Activated T-cell treated with anti-CD3 and anti-CD28 coated beads, Interleukin-2, amount 50 U/mL, for 1 hour (primary cell): ENCODE results near the gene CUX1.
"Not testable (repeated sequence)": the region's sequence is repeated elsewhere in the genome, so short reads cannot be mapped to it uniquely, and the experiment has no call there.

Experiments used
- DNase-seq: peaks from one replicate; pipeline ENCODE4 v3.0.0-alpha.2; 2020

The CUX1 gene

DNA sequence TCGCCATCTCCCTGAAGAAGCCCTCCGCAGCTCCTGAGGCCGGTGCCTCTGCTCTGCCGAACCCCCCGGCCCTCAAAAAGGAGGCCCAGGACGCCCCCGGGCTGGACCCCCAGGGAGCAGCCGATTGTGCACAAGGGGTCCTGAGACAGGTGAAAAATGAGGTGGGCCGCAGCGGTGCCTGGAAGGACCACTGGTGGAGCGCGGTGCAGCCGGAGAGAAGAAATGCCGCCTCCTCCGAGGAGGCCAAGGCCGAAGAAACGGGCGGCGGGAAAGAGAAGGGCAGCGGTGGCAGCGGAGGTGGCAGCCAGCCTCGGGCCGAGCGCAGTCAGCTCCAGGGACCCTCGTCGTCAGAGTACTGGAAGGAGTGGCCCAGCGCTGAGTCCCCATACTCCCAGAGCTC lies 384.1 kb downstream of the CUX1 start:
- DNase-seq: no peak

DNA sequence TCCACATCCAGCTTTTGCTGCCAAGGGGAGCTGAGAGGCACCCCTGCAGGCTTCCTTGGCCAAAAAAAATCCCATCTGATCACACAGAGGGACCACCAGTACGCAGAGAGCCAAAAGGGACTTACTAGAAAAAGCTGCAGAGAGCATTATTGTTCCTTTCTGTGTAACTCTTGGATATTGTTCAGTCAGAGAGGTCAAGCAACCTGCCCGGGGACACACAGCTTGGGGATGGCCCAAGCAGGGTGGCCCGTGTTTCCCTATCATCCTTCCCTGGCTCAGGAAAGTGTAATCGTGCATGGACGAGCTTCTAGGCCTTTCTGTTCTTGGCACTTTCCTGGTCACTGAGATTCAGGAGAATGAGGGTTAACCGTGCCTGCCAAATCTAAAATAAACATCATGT lies 385.1 kb downstream of the CUX1 start:
- no peak for DNase-seq

DNA sequence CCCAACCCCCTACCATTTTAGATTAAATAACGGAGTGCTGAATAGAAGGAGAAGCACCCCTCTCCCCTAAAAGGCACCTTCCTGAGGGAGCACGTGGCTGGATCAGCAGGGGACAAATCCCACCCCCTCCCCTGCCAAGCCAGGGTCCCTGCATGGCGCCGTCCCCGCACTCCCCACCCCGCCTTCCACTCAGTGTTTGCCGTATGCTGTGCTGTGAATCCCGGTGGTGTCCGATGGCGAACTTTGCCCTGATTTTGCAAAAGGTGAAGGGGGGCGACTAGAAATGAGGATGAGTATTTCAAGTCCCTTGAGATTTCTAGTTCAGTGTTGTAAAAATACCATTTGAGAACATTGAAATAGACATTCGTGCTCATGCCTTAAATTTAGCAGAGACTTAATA lies 385.8 kb downstream of the CUX1 start:
- DNase-seq: no peak

DNA sequence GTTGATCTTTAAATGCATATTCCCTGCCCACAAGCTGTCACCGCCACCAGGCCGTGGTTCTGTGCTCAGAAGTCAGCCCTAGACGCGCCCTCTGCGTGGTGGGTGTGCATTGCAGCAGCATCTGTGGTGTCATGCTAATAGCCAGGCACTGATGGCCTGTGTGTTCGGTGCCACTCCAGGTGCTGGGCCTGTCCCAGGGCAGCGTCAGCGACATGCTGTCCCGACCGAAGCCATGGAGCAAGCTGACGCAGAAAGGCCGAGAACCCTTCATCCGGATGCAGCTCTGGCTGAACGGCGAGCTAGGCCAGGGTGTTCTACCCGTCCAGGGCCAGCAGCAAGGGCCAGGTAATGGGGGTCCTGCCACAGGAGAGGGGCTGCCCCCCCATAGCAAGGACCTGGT lies 386.8 kb downstream of the CUX1 start:
- no peak for DNase-seq

DNA sequence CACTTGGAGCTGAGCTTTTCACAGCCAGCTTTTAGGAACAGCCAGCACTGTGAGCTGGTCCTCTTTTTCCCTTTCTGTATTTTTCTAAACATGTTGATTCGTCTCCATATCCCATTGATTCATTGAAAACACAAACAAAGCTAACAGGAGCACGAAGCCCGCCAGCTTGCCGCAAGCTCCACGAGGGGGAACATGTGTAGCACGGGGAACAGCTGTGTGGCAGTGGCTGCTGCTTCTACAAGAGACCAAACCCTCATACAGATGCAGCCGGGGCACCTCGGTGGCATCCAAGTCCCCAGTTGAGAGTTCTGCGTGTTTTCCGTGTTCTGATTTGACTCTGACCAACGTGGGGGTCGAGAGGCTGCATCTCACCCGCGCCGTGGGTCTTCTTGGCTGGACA lies 388.5 kb downstream of the CUX1 start:
- DNase-seq: no peak

DNA sequence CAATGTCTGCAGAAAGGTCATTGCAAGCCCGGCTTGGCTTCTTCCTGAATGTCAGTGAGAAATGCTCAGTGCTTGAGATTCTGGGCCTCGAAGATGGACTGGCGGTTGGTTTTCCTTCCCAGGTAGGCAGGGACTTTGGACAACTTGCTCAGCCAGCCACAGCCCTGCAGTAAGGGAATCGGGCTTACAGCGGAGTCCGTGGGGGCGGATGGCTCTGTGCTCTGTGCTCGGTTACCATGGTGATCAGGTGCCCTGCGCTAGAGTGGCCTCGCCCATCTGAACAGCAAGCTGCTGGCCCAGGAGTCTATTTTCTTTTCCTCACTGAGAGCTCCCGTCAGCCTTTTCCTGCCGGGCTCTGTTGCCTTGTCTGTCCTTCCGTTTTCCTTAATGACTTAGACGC lies 391.4 kb downstream of the CUX1 start:
- DNase-seq: no peak

DNA sequence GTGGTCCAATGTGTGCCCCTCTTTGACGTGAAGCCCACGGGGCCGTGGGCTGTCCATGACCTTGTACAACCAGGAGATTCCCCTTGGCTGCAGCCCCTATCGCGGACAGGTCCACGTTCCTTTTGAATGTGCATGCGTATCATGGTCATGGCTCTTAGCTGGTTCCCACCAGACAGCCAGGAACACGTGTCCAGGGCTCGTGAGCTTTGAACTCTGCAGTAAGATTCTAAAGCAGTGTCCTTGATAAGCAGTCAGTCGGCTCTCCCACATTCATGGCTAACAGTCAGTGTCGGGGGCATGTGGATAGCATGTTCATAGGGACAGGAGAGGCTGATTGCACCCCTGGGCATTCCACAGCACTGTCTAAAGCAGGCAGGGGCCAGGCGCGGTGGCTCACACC lies 393.4 kb downstream of the CUX1 start:
- DNase-seq: no peak

DNA sequence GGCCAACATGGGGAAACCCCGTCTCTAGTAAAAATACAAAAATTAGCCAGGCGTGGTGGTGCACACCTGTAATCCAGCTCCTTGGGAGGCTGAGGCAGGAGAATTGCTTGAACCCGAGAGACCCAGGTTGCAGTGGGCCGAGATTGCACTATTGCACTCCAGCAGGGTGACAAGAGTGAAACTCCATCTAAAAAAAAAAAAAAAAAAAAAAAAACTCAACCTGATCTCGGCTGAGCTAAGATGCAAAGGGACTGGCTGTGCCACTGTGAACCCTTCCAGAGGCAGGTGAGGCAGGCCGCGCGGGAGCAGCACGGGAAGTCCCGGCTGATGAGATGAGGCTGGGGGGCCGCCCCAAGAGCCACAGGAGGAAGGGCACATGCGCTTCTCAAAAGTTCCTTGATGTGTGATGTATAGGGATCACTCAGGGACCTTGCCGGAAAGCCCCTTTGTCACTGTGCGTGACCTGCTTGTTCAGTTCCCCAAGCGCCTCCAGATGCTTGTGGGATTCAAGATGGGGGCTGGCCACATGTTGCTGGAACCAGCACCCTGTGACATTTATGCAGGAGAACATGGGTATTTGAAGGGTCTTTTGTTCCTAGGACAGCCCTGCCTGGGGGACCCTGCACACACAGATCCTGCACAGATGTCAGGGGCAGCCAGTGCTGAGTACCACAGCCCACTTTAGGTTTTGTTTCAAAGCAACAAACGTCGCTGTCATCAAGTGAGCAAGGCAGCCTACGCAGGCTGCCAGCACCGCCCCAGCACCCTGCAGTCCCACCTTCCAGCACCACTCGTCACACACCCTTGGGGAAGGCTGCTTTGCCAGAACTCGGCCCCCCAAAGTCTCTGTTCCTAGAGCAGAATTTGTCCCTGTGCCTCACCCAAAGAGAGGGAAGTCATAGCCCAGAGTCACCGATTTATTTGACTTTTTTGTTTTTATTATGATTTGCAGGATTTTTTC lies 394.4 kb downstream of the CUX1 start:
- no peak for DNase-seq

DNA sequence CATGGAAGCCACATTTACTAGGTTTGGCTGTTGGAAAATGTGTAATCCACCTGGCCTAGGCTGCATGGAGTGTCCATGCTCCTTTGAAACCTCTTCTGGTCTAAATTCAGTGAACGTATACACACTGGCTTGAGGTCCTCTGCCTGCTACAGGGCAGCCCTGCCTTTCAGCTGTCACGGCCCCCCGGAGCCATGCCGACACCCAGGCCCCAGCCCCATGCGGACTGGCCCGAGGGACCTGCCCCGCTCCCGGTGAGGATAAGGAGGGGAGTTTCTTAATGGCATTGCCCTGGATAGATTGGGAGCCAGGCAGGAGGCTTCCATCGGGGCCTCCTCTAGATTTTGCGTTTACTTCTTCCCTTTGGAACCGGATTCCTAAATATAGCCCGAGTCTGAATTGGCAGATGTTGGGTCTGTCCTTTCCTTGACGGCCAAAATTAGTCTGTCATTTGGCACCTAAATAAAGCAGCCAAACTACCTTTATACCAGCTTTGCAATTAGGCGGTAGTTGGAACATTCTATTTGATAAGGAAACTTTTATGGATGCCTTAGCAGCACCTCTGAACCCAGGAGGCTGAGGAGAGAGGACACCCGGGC lies 397.1 kb downstream of the CUX1 start:
- no peak for DNase-seq

DNA sequence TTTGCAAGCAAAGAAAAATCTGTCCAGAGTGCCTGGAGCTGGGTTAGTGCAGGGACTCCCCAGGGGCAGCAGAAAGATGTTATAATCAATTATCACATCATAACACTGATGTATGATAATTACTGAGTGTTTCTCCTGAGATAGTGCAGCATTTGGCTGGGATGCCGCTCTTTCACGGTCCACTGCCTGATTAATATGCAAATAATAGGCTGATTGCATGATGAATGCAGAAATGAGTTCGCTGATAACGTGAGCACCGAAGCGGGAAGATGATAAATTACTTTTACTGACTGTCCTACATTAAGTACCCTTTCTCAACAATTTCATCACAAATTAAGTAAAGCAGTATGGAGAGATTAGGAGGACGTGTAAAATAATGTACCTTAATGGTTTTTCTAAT lies 397.8 kb downstream of the CUX1 start:
- no peak for DNase-seq

DNA sequence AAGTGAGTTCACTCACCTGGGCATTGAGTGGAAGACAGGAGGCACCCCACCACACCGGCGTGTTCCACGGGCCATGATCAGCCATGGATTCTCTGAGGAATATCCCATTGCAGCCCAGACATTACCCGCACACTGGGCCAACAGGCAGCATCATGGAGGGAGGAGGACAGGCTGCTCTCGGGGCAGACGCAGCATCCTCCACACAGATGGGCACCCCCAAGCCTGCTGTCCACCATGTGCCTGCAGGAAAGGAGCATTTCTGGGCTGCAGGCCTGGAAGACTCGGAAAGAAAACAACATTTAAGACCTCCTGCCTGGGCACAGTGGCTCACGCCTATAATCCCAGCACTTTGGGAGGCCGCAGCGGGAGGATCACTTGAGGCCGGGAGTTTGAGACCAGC lies 398.3 kb downstream of the CUX1 start:
- DNase-seq: no peak

DNA sequence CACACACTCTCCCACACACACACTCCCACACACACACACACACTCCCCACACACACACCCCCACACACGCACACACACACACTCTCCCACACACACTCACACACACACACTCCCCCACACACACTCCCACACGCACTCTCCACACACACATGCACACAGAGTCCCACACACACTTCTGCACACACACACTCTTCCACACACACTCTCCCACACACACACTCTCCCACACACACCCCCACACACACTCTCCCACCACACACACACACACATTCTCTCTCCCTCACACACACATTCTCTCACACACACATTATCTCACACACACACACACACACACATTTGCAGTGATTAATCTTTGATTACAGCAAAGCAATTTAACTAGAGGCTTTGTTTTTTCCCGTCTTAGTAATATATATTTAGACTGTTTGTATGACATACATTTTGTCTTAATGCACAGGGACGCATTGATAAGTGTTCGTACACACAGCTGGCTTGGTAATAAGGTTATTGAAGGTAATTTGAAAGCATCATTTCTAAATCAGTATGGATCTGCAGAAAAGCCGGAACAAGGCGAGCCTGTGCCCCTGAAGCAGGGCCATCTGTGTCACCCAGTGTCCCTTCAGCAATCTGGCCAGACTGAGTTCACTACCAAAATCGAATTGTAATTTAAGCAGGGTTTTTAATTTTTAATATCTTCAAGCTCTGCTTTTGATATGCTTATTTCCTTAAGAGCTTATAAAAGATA lies 399.3 kb downstream of the CUX1 start:
- DNase-seq: no peak

DNA sequence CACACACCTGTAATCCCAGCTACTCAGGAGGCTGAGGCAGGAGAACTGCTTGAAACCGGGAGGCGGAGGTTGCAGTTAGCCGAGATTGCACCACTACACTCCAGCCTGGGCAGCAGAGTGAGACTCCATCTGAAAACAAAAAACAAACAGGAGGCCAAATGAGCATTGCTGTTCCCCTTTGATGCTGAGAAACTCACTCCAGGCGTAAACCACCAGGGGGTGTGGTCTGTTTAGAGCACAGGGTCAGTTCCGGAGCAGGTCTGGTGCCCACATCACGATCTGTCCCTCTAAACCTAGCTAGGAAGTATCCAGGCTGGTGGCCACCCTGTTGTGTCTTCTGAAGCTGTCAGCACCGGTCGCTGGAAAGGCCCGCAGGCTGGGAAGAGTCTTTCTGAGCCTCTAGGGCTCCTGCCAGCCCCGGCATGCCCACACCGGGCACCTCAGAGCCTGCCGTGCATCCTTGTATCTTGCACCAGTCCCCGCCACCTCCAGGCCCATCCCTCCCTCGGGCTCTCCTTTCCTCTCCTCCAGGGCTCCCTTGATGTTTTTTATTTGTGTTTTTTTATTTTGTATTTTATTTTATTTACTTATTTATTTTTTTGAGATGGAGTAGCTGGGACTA lies 402.9 kb downstream of the CUX1 start:
- DNase-seq: no peak

DNA sequence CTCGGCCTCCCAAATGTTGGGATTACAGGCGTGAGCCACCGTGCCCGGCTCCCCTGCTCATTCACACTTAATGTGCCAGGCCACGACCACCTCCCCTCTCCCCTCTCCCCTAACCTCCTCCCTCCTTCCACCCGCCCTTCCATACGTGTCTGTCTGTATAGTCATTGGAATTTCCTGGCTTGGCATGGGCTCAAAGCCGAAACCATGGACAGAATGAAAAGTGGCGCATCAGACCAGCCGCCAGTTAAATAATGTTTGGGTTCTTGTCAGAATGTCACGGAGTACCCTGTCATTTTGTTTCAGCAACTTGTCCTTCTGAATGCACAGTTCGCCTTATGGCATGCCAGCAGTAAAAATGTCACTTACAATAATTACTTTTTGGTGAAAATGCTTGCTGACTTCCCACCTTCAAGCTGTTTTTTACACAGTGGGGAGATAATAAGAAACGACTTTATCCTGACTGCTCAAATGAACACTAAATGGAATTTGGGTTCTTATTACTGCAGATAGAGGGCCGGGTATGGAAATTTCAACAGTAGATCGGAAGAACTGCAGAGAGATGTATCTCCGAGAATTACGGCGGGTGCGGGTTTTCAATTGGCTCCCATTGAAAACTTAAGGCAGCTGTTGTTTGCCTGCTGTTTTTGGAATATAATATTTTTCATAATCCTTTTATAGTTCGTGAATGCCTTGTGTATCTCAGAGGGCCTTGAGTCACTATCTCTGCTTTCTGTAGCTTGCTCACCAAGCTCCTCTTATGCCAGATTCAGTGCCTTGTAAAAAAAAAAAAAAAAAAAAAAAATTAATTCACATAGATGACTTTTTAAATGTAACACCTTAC lies 403.8 kb downstream of the CUX1 start:
- no peak for DNase-seq

DNA sequence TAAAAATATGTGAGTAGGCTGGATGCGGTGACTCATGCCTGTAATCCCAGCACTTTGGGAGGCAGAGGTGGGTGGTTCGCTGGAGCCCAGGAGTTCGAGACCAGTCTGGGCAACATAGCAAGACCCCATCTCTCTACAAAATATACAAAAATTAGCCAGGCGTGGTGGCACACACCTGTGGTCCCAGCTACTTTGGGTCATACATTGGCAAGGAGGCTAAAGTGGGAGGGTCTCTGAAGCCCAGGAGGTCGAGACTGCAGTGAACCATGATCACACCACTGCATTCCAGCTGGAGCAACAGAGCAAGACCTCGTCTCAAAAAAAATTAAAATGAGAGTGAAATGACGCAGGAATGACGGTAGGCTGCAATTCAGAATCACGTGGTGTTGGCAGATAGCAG lies 404.5 kb downstream of the CUX1 start:
- DNase-seq: no peak

DNA sequence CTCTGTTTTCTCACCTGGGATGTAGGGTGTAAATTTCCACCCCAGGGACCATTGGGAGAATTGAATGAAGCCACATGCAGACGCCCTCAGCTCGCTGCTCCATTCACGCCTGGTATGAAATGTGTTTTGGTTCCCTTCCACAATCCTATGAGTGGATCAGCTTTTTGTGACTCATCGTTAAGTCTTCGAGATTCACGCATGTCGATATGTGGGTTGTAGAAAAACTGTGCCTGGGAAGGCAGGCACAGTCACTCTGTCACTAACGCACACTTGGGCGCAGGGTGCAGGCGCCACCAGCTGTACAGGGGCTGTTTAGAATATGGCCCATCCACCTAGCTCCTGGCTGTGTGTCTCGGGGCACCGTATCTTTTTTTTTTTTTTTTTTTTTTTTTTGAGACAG lies 405.0 kb downstream of the CUX1 start:
- no peak for DNase-seq

DNA sequence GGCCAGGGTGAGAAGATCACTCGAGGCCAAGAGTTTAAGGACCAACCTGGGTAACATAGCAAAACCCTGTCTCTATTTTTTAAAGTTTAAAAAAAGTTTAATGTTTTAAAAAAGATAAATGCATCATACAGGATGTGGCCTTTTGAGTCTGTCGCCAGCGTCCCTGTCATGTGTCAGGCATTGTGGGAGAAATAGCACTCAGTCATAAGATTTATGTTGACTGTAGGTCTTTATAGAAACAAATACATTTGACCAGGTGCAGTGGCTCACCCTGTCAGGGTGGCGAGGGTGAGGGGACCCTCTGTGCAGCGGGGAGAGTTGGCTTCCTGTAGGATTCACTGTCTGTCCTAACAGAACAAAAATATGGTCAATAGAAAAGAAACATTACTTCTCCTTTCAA lies 405.8 kb downstream of the CUX1 start:
- no peak for DNase-seq

DNA sequence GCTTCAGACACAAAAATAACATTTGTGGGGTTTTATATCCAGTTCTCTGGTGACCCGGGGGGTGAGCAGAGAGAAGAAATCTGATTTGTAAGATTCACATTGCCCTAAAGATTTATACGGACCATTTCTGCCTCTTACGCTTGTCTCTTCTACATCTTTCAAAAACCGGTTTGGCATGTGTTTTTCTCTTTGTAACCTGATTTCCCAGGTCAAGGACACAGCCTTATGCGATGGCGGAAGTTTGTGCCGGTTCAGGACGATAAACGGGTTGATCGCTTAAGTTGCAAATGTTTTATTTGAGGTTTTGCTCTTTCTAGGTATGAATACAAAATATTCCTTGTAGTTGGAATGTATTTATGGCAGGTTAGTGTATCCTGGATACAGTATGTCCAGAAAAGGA lies 407.6 kb downstream of the CUX1 start:
- no peak for DNase-seq

DNA sequence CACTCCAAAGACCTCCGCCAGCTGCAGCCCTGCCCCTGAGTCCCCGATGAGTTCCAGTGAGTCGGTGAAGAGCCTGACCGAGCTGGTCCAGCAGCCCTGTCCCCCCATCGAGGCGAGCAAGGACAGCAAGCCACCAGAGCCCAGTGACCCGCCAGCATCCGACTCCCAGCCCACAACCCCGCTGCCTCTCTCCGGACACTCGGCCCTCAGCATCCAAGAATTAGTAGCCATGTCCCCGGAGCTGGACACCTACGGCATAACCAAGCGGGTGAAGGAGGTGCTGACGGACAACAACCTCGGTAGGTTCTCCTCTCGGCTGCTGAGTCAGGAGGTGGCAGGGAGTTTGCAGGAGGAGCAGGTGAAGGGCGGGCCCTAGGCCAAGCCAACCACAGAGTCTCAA lies 409.9 kb downstream of the CUX1 start:
- no peak for DNase-seq

DNA sequence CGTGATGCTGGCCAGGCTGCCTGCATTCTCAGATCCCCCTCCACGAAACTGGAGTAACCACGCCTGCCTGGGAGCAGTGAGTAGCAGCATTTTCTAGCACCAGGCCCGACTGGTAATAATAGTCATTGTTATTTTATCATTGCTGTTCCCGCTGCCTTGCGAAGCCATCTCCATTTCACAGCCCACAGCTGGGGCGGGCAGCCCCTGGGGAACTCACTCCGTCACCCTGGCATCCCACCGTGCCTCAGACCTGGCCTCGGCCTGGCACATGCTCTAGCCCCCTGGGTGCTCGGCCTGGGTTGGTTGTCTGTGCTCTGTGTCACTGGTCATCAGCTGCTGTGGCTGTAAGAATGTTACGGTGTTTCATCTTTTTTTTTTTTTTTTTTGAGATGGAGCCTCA lies 411.5 kb downstream of the CUX1 start:
- DNase-seq: no peak

DNA sequence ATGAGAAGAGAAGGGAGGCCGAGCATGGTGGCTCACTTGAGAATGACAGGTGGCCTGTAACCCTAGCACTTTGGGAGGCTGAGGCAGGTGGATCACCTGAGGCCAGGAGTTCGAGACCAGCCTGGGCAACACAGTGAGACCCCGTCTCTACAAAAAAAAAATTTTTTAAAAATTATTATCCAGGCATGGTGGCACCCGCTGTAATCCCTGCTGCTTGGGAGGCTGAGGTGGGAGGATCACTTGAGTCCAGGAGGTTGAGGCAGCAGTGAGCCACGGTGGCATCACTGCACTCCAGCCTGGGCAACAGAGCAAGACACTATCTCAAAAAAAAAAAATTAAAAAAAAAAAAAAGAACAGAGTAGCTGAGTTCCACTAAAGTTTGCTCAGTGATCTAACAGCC lies 412.7 kb downstream of the CUX1 start:
- not testable (repeated sequence) for DNase-seq

DNA sequence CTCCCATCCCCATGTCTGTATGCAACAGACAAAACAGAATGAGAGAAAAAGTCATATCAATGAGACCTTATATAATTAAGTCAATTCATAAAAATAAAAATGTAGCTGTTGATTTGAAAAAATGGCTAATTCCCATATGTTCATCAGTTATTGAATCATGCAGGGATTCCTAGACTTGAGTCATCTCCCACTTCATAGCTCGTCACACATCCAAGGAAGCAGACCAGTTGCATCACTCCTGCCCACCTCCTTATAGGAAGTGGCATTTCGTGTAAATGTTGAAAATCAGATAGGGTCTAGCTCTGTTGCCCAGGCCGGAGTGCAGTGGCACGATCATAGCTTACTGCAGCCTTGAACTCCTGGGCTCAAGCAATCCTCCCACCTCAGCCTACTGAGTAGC lies 413.2 kb downstream of the CUX1 start:
- DNase-seq: no peak
